ENCODE data around the gene OR52K2.
"Not testable (repeated sequence)": the region's sequence is repeated elsewhere in the genome, so short reads cannot be mapped to it uniquely, and the experiment has no call there.

The OR52K2 gene

DNA sequence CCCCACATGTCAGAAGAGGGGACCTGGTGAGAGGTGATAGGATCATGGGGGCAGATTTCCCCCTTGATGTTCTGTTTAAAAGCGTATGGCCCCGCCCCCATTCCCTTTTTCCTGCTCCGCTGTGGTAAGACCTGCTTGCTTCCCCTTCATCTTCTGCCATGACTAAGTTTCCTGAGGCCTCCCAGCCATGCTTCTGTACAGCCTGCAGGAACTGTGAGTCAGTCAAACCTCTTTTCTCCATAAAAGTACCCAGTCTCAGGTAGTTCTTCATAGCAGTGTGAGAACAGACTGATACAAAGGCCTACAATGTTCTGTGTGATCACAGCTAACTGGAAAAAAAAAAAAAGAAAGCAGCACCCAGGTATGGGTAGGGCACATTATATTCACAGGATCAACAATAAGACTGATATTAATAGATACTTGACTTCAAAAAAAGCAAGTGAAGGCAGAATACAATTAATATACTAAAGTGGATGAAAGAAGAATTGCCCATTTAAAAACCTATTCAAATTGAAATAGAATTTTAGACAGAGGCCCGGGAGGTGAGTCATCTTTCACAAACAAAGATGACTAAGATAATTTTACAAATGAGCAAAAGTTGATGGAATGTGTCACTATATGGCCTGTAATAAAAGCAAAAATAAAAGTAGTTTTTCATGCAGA, 31.6 kb downstream of the OR52K2 start:
- no peak for DNase-seq (ENCODE audit: low read depth in 2 of 2)

DNA sequence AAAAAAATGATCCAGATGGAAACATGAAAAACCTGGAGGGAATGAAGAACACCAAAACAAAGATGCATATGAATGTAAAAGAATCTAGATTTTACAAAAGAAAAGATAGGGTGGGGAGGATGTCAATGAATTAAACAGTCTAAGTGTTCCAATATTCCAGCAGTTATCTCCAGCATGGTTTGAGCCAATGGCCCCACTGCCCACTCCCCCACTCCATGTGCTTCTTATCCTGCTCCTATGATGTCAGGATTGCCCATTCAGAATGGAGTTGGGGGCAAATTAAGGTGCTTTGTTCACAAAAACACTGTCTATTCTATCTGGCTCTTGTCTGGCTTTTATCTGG, 32.1 kb downstream of the OR52K2 start:
- DNase-seq (ENCODE audit: low read depth in 2 of 2), result no peak

DNA sequence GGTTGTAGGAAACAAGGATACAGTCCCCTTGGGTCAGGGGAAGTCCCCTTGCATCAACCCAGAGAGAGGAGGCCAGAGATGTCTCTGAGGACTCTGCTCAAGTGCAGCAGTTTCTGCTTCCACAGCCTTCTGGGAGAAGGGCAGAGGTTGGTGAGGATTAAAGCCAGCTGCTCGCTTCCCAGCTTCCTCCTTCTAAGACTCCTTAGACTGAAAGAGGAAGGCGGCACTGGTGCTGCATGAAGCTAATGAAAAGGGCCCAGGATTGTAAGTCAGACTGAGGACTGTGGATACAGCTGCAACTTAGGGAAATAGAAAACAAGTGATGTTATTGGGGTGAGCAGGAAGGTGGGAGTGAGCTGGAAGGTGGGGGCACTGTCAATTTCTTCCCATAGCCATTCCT, 33.4 kb downstream of the OR52K2 start, which contains the start of gene OR52K1:
OR52K1 (plus strand) TSS at position 202 of the 400 bp plus-strand sequence. CDS start 6,255 bp downstream, outside the sequence.
- no peak for DNase-seq (ENCODE audit: low read depth in 2 of 2)

DNA sequence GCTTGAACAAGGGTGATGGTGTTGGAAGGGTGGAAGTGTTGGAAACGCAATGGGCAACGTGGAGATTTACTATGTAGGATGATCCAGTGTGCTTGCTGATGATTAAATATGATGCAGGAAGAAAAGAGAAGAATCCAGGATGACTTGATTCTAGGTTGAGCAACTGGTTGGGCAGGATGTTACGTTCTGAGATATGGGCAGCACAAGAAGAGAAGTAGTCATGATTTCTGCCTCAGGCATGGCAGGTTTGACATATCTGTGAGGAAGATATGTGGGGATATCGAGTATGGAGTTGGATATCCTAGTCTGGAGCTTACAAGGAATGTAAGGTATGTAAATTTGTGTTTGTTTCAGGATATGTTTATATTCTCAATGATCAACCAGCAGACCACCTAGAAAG, 35.2 kb downstream of the OR52K2 start:
- no peak for DNase-seq (ENCODE audit: low read depth in 2 of 2)

DNA sequence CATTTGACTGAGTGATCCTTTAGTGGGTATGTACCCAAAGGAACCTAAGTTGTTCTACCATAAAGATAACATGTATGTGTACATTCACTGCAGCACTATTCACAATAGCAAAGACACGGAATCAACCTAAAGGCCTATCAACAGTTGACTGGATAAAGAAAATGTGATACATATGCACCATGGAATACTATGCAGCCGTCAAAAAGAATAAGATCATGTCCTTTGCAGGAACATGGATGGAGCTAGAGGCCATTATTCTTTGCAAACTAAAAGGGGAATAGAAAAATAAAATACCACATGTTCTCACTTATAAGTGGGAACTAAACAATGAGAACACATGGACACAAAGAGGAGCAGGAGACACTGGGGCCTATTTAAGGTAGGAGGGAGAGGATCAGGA, 42.3 kb downstream of the OR52K2 start:
- DNase-seq (ENCODE audit: low read depth in 2 of 2), result not testable (repeated sequence)

DNA sequence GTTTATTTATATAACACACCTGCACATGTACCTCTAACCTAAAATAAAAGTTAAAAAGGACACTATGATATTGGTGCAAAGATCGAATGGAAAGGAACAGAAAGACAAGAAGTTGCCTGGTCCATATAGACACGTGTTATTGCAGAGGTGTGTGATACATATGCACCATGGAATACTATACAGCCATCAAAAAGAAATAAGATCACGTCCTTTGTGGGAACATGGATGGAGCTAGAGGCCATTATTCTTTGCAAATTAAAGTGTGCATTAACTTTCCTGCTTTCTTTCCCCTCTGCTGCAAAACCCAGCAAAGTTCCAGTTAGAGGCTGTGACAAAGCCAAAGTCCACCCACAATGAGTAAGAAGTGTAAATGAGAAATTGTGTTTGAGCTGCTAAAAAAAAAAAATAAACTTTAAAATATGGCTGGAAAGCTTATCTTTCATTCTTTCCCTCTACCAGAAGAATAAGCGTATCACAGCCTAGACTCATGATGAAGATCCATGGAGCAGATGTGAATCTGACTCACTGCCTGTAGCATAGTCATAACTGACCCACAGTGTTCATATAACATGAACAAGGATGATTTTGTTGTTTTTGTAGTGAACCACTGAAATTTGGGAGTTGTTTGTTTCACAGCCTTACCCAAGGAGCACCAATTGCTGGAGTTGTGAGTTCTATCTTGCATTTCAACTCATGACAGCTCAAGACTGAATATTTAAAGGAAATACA, 42.9 kb downstream of the OR52K2 start:
- no peak for DNase-seq (ENCODE audit: low read depth in 2 of 2)

DNA sequence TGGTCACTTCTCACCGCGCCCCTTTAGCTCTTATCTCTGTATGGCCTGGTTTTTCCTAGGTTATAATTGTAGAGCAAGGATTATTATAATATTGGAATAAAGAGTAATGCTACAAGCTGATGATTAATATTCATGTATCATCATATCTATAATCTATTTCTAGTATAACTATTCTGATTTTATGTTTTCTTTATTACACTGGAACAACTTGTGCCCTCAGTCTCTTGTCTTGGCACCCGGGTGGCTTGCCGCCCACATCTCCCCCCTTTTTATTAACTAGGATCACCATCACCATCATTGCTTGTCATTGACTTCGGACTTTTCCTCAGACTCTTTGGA, 44.4 kb downstream of the OR52K2 start:
- no peak for DNase-seq (ENCODE audit: low read depth in 2 of 2)

DNA sequence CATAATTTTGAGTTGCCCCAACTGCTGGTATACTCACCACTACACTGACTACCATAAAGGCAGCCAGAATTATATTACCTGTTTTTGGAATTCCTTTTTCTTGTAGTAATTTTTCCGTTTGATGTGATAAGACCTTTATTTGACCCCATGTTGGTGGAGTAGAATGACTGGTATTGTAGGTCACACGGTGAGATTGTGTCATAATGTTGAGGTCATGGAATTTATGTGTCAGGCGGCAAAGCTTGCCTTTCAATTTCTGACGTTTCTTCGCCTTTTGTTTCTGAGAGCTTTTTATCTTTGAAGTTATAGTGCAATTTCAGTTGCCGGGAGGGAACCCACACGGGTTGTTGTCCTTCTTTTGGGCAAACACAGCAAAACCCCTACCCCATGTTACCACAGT, 46.4 kb downstream of the OR52K2 start:
- DNase-seq (ENCODE audit: low read depth in 2 of 2), result no peak

DNA sequence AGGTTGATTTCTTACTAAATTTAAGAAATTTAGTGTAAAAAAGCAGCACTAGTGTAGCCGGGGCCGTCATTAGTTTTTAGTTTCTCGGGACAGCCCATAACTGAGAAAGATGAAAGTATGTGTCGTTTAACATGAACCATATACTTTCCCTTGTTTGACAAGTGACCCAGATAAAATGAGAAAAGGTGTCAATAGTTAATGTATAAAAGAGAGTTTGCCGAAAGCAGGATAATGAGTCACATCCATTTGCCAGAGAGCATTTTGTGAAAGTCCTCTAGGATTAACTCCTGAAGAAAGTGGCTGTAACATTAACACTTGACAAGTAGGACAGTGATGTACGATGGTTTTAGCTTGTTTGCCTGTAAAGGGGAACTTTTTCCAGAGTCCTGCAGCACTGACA, 46.9 kb downstream of the OR52K2 start:
- DNase-seq (ENCODE audit: low read depth in 2 of 2), result no peak

DNA sequence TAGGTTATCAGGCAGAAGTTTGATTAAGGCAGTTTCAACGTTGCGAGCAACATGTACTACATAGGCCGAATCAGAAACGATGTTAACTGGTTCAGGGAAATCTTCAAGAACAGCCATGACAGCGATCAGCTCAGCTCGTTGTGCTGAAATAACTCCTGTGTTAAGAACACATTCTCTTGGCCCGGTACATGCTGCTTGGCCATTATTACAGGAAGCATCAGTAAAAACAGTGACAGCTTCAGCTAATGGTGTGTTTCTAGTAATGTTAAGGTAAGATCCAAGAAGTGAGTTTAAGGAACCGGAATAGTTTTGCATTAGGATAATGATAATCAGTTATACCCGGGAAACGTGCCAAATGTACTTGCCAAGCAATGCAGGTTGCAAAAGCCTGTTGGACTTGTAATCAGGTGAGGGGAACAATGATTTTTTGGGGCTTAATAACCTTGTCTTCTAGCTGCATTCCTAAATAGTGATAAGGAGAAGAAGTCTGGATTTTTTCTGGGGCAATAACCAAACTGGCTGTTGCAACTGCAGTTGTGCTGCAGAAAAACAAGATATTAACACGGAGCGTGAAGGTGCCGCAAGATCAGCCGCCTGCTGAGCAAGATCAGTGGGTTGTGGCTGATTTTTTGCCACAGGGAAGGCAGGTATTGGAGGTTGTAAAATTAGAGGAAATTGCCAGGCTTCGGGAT, 47.6 kb downstream of the OR52K2 start:
- DNase-seq (ENCODE audit: low read depth in 2 of 2), result no peak
